ENCODE results near the gene DHCR24.

The DHCR24 gene

DNA sequence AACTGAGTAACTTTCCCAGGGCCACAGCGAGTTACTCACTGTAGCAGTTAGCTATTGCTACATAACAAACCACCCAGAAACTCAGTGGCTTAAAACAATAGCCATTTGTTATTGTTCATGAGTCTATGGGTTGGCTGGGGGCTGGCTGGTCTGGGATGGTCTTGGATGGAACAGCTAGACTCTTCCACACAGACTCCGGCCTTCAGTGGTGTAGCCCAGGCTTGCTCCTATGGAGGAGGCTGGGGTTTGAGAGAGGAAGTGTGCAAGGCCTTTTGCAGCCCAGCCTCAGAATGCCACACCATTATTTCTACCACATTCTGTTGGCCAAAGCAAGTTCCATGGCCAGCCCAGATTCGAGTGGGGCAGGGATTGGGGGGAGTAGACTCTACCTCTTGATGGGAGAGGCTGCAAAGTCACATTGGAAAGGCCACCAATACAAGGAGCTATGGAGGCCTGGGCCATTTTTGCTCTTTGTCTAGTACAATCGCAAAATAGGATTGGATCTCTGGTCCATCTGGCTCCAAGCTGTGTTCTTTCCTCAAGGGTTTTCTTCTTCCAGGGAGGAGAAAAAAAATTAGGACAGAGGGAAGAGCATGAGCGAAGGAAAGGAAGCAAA, 48.3 kb downstream of the DHCR24 start:
- no peak overlapping the region for H3K56ac ChIP-seq (ENCODE audit: low read length)
- DNase-seq, result no peak
- no peak overlapping the region for H3K4ac ChIP-seq (ENCODE audit: low read depth, low read length)
- no peak overlapping the region for H2AK5ac ChIP-seq (ENCODE audit: low read length)
- no peak overlapping the region for H3K27ac ChIP-seq (ENCODE audit: low read depth, low read length)
- WGBS (ENCODE audit: extremely low coverage, insufficient coverage, low lambda C conversion rate), result no CpG with 5 or more reads among the region's 5 CpGs
- H4K5ac ChIP-seq (ENCODE audit: low read length), result no peak overlapping the region
- H3K27me3 ChIP-seq (ENCODE audit: insufficient read depth, low read length, poor library complexity), result no peaks in the 10 kb centered on the region
- no peak overlapping the region for H4K8ac ChIP-seq (ENCODE audit: low read depth, low read length)
- H3K4me1 ChIP-seq (ENCODE audit: control insufficient read depth, low read depth, low read length), result no peaks in the 10 kb centered on the region
- no peak overlapping the region for H3K4me2 ChIP-seq (ENCODE audit: low read length)
- H3K79me2 ChIP-seq (ENCODE audit: control insufficient read depth, insufficient read depth, low read length), result no peaks in the 10 kb centered on the region
- H3K18ac ChIP-seq (ENCODE audit: low read length), result no peak overlapping the region
- no peak overlapping the region for H3K9ac ChIP-seq (ENCODE audit: low read length)
- no peak overlapping the region for H2BK120ac ChIP-seq (ENCODE audit: low read depth, low read length)
- H2BK5ac ChIP-seq (ENCODE audit: low read length), result no peak overlapping the region
- H3K79me1 ChIP-seq (ENCODE audit: low read length), result no peaks in the 10 kb centered on the region
- H3K36me3 ChIP-seq (ENCODE audit: control insufficient read depth, insufficient read depth, low read length), result no peaks in the 10 kb centered on the region
- no peak overlapping the region for H3K4me3 ChIP-seq (ENCODE audit: low read length)
- no peak overlapping the region for H3K23ac ChIP-seq (ENCODE audit: low read length)
- no peak overlapping the region for H2BK15ac ChIP-seq (replicated peaks; ENCODE audit: low read depth)

GRCh38 chr1:54837002-54837853, 49.8 kb downstream of the DHCR24 start:
- Histone ChIP-seq H2BK120ac (ENCODE audit: low read depth, low read length) (no peak overlapping the region), H2AK5ac (ENCODE audit: low read length) (no peak overlapping the region), H3K4me2 (ENCODE audit: low read length) (no peak overlapping the region), H3K4me1 (ENCODE audit: control insufficient read depth, low read depth, low read length) (no peaks in the 10 kb centered on the region), H3K56ac (ENCODE audit: low read length) (no peak overlapping the region), H4K8ac (ENCODE audit: low read depth, low read length) (no peak overlapping the region), H3K27ac (ENCODE audit: low read depth, low read length) (no peak overlapping the region), H3K79me2 (ENCODE audit: control insufficient read depth, insufficient read depth, low read length) (no peaks in the 10 kb centered on the region), H3K4me3 (ENCODE audit: low read length) (no peak overlapping the region), H4K5ac (ENCODE audit: low read length) (no peak overlapping the region), H3K9ac (ENCODE audit: low read length) (no peak overlapping the region), H2BK5ac (ENCODE audit: low read length) (no peak overlapping the region), H3K23ac (ENCODE audit: low read length) (no peak overlapping the region), H3K27me3 (ENCODE audit: insufficient read depth, low read length, poor library complexity) (no peaks in the 10 kb centered on the region), H2BK15ac (replicated peaks; ENCODE audit: low read depth) (no peak overlapping the region), H3K36me3 (ENCODE audit: control insufficient read depth, insufficient read depth, low read length) (no peaks in the 10 kb centered on the region), H3K18ac (ENCODE audit: low read length) (no peak overlapping the region), H3K79me1 (ENCODE audit: low read length) (no peaks in the 10 kb centered on the region), H3K4ac (ENCODE audit: low read depth, low read length) (no peak overlapping the region)
- no CpG with 5 or more reads among the region's 6 CpGs for WGBS (ENCODE audit: extremely low coverage, insufficient coverage, low lambda C conversion rate)
- DNase-seq, result no peak

GRCh38 chr1:54836594-54836993, 50.4 kb downstream of the DHCR24 start:
- no peak overlapping the region for H4K5ac ChIP-seq (ENCODE audit: low read length)
- no peak overlapping the region for H3K56ac ChIP-seq (ENCODE audit: low read length)
- DNase-seq, result no peak

GRCh38 chr1:54835970-54836369, 51.0 kb downstream of the DHCR24 start:
- H3K9ac ChIP-seq (ENCODE audit: low read length), result no peak overlapping the region
- no peak overlapping the region for H3K18ac ChIP-seq (ENCODE audit: low read length)
- no peak overlapping the region for H2BK120ac ChIP-seq (ENCODE audit: low read depth, low read length)
- H4K8ac ChIP-seq (ENCODE audit: low read depth, low read length), result no peak overlapping the region
- no peak overlapping the region for H3K23ac ChIP-seq (ENCODE audit: low read length)
- no peak overlapping the region for H3K27ac ChIP-seq (ENCODE audit: low read depth, low read length)
- WGBS (ENCODE audit: extremely low coverage, insufficient coverage, low lambda C conversion rate), result no CpG with 5 or more reads among the region's 5 CpGs
- no peak overlapping the region for H4K5ac ChIP-seq (ENCODE audit: low read length)
- H2AK5ac ChIP-seq (ENCODE audit: low read length), result no peak overlapping the region
- H3K36me3 ChIP-seq (ENCODE audit: control insufficient read depth, insufficient read depth, low read length), result no peaks in the 10 kb centered on the region
- no peak for DNase-seq
- H3K4ac ChIP-seq (ENCODE audit: low read depth, low read length), result no peak overlapping the region
- H2BK5ac ChIP-seq (ENCODE audit: low read length), result no peak overlapping the region
- no peaks in the 10 kb centered on the region for H3K79me2 ChIP-seq (ENCODE audit: control insufficient read depth, insufficient read depth, low read length)
- no peaks in the 10 kb centered on the region for H3K4me1 ChIP-seq (ENCODE audit: control insufficient read depth, low read depth, low read length)
- no peak overlapping the region for H3K4me3 ChIP-seq (ENCODE audit: low read length)
- no peak overlapping the region for H3K4me2 ChIP-seq (ENCODE audit: low read length)
- no peak overlapping the region for H2BK15ac ChIP-seq (replicated peaks; ENCODE audit: low read depth)
- H3K56ac ChIP-seq (ENCODE audit: low read length), result no peak overlapping the region
- H3K79me1 ChIP-seq (ENCODE audit: low read length), result no peaks in the 10 kb centered on the region
- no peaks in the 10 kb centered on the region for H3K27me3 ChIP-seq (ENCODE audit: insufficient read depth, low read length, poor library complexity)

More at GRCh38 chr1:54836594-54836993, 50.4 kb downstream of the DHCR24 start:
- Histone ChIP-seq H3K27ac (ENCODE audit: low read depth, low read length) (no peak overlapping the region), H3K4me2 (ENCODE audit: low read length) (no peak overlapping the region), H3K36me3 (ENCODE audit: control insufficient read depth, insufficient read depth, low read length) (no peaks in the 10 kb centered on the region), H3K27me3 (ENCODE audit: insufficient read depth, low read length, poor library complexity) (no peaks in the 10 kb centered on the region), H3K4me3 (ENCODE audit: low read length) (no peak overlapping the region), H3K4me1 (ENCODE audit: control insufficient read depth, low read depth, low read length) (no peaks in the 10 kb centered on the region), H3K23ac (ENCODE audit: low read length) (no peak overlapping the region), H2BK120ac (ENCODE audit: low read depth, low read length) (no peak overlapping the region), H3K4ac (ENCODE audit: low read depth, low read length) (no peak overlapping the region), H2BK15ac (replicated peaks; ENCODE audit: low read depth) (no peak overlapping the region), H2BK5ac (ENCODE audit: low read length) (no peak overlapping the region), H3K79me2 (ENCODE audit: control insufficient read depth, insufficient read depth, low read length) (no peaks in the 10 kb centered on the region), H3K18ac (ENCODE audit: low read length) (no peak overlapping the region), H4K8ac (ENCODE audit: low read depth, low read length) (no peak overlapping the region), H3K79me1 (ENCODE audit: low read length) (no peaks in the 10 kb centered on the region), H2AK5ac (ENCODE audit: low read length) (no peak overlapping the region), H3K9ac (ENCODE audit: low read length) (no peak overlapping the region)
- no CpG with 5 or more reads among the region's 8 CpGs for WGBS (ENCODE audit: extremely low coverage, insufficient coverage, low lambda C conversion rate)

- Histone ChIP-seq H3K27ac (ENCODE audit: low read depth, low read length) (no peak overlapping the region), H3K4ac (ENCODE audit: low read depth, low read length) (no peak overlapping the region), H2BK5ac (ENCODE audit: low read length) (no peak overlapping the region), H4K5ac (ENCODE audit: low read length) (no peak overlapping the region), H3K4me2 (ENCODE audit: low read length) (no peak overlapping the region), H3K56ac (ENCODE audit: low read length) (no peak overlapping the region), H2BK120ac (ENCODE audit: low read depth, low read length) (no peak overlapping the region), H3K4me1 (ENCODE audit: control insufficient read depth, low read depth, low read length) (no peaks in the 10 kb centered on the region), H3K4me3 (ENCODE audit: low read length) (no peak overlapping the region), H3K23ac (ENCODE audit: low read length) (no peak overlapping the region), H3K36me3 (ENCODE audit: control insufficient read depth, insufficient read depth, low read length) (no peaks in the 10 kb centered on the region), H2AK5ac (ENCODE audit: low read length) (no peak overlapping the region), H3K9ac (ENCODE audit: low read length) (no peak overlapping the region), H3K79me1 (ENCODE audit: low read length) (no peaks in the 10 kb centered on the region), H3K27me3 (ENCODE audit: insufficient read depth, low read length, poor library complexity) (no peaks in the 10 kb centered on the region), H2BK15ac (replicated peaks; ENCODE audit: low read depth) (no peak overlapping the region), H4K8ac (ENCODE audit: low read depth, low read length) (no peak overlapping the region), H3K18ac (ENCODE audit: low read length) (no peak overlapping the region), H3K79me2 (ENCODE audit: control insufficient read depth, insufficient read depth, low read length) (no peaks in the 10 kb centered on the region)
- WGBS (ENCODE audit: extremely low coverage, insufficient coverage, low lambda C conversion rate), result no CpG with 5 or more reads among the region's 6 CpGs
- DNase-seq, result no peak
Measured at GRCh38 chr1:54835131-54835898, 51.7 kb downstream of the DHCR24 start.
